ENCODE measurements around the gene CCT5.
"Not testable (repeated sequence)": the region's sequence is repeated elsewhere in the genome, so short reads cannot be mapped to it uniquely, and the experiment has no call there.

Gene CCT5

GRCh38 chr5:10246761-10247160 is 3.3 kb upstream of the CCT5 start:
- DNase-seq (ENCODE audit: low read depth in 2 of 2), result no peak

GRCh38 chr5:10247217-10247616 is 2.9 kb upstream of the CCT5 start:
- DNase-seq (ENCODE audit: low read depth in 2 of 2), result not testable (repeated sequence)

GRCh38 chr5:10248378-10249260 is 1.5 kb upstream of the CCT5 start:
- no peak for DNase-seq (ENCODE audit: low read depth in 2 of 2)

- no peak for DNase-seq (ENCODE audit: low read depth in 2 of 2)
These were observed 761 bp downstream of the CCT5 start for GRCh38 chr5:10250806-10251276.

DNA sequence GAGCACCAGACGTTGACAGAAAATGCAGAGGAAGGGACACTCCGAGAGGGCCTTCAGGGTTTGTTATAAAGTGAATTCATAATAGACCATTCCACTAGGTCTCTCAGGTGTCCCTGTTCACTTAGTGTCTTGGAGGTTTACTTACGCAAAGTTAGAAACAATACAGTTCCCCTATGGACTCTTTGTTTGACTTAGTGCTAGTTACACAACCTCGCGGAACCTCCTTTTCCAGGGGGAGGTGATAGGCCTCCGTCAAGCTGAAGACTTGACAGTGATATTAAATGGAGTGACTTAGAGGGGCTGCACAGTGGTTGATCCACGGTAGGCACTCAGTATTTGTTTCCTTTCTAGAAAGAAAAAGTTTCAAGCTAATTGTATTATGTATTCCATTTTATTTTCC is 1.3 kb downstream of the CCT5 start:
- DNase-seq (ENCODE audit: low read depth in 2 of 2), result no peak

DNA sequence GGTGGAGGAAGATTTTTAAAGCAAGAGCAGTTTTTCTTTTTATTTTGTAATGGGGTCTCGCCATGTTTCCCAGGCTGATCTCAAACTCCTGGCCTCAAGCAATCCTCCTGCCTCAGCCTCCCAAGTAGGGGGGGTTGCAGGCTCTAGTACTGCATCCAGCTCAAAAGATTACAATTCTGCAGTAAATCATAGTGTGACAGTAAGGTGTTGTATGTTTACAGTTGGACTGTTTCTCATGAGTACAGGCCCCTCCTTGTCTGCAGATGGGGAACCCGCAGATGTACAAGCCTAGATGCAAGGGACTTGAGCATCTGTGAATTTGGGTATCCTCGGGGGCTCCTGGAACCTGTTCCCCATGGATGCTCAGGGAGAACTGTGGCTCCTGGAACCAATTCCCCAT is 3.3 kb downstream of the CCT5 start:
- no peak for DNase-seq (ENCODE audit: low read depth in 2 of 2)

DNA sequence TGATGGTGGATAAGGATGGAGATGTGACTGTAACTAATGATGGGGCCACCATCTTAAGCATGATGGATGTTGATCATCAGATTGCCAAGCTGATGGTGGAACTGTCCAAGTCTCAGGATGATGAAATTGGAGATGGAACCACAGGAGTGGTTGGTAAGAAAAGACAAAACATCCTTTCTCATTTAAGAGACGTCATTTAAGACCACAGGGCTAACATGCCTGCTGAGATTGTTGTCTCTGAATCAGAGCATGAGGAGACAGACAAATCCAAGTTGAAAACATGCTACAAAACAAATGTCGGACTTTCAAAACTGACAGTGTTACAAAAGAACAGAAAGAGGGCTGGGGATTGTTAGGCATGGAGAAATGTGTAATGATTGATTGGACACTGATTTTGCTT is 4.6 kb downstream of the CCT5 start:
- no peak for DNase-seq (ENCODE audit: low read depth in 2 of 2)

DNA sequence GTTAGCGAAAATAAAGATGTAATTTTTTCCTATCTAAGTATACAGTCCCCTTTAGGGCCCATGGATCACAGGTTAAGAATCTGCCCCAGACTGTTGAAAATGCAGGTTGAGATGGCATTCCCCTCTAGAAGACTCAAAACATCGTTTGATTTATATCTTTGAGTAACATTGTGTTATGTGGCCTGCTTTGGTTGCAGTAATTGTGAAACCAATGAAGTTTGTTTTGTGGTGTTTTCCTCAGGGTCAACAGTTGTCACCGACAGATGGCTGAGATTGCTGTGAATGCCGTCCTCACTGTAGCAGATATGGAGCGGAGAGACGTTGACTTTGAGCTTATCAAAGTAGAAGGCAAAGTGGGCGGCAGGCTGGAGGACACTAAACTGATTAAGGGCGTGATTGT is 7.8 kb downstream of the CCT5 start:
- no peak for DNase-seq (ENCODE audit: low read depth in 2 of 2)

- DNase-seq (ENCODE audit: low read depth in 2 of 2), result no peak
These were observed 9.8 kb downstream of the CCT5 start for GRCh38 chr5:10259899-10260298.

GRCh38 chr5:10261065-10261464 is 11.0 kb downstream of the CCT5 start:
- no peak for DNase-seq (ENCODE audit: low read depth in 2 of 2)

- DNase-seq (ENCODE audit: low read depth in 2 of 2), result no peak
These were observed 12.2 kb downstream of the CCT5 start for GRCh38 chr5:10262121-10262774.

GRCh38 chr5:10262995-10263394 is 12.9 kb downstream of the CCT5 start:
- no peak for DNase-seq (ENCODE audit: low read depth in 2 of 2)

GRCh38 chr5:10264604-10265003 is 14.5 kb downstream of the CCT5 start:
- DNase-seq (ENCODE audit: low read depth in 2 of 2), result no peak

- DNase-seq (ENCODE audit: low read depth in 2 of 2), result no peak
These were observed 15.4 kb downstream of the CCT5 start for GRCh38 chr5:10265245-10266109.

DNA sequence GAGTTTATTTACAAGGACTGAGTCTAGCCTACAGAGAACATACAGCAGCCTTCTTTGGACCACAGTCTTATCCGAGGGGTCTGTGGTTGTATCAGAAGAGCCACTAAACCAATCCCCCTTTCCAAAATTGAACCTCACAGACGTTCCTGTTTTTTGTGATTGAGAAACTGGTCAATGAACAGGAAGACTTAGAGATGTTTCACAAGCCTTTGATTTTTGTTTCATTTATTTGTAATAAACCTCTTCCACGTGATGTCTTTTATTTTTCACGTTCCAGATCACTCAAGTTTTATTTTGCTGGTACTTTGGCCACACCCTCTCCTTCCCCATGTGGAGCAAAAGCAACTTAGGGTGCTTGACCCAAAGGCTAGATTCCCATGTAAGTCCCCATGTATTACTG is 16.1 kb downstream of the CCT5 start:
- DNase-seq (ENCODE audit: low read depth in 2 of 2), result no peak

GRCh38 chr5:10266839-10267238 is 16.8 kb downstream of the CCT5 start:
- DNase-seq (ENCODE audit: low read depth in 2 of 2), result no peak

DNA sequence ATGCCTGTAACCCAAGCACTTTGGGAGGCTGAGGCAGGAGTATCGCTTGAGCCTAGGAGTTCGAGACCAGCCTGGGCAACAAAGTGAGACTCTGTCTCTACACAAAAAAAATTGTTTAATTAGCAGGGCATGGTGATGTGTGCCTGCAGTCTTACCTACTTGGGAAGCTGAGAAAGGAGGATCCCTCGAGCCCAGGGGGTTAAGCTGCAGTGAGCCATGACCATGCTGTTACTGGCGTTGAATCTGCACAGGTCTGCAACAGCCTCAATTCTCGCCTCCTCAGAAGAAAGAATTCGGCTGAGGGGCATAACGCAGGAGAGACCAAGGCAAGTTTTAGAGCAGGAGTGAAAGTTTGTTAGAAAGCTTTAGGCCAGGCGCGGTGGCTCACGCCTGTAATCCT is 18.0 kb downstream of the CCT5 start:
- DNase-seq (ENCODE audit: low read depth in 2 of 2), result no peak

DNA sequence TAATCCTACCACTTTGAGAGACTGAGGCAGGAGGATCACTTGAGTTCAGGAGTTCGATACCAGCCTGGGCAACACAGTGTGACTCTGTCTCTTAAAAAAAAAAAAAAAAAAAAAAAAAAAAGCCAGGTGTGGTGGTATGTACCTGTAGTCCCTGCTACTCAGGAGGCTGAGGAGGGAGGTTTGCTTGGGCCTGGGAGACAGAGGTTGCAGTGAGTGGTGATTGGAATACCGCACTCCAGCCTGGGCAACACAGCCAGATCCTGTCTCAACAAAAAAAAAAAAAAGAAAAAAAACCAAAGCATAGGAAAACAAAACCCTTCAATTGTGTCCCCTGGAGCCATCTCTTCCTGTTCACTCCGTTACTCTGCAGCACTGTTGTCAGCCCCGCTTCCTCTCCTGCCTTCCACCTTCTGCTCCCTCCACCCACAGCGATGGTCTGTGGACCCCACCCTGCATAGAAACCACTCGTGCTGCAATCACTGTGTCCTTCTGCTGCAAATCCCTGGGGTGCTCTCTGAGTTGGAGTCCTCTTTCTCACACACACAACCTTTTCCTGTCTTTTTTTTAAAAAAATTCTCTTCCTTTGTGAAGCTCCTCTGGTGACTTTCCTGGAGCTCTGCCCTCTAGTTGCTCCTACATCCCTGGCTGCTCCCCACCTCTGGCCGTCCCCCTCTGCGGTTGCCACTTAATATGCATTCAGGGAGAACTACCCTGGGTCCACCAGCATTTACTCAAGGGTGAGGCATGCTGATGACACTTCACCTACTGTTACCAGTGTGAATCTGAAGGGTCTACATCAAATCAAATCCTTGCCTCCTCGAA is 22.2 kb downstream of the CCT5 start:
- no peak for DNase-seq (ENCODE audit: low read depth in 2 of 2)

DNA sequence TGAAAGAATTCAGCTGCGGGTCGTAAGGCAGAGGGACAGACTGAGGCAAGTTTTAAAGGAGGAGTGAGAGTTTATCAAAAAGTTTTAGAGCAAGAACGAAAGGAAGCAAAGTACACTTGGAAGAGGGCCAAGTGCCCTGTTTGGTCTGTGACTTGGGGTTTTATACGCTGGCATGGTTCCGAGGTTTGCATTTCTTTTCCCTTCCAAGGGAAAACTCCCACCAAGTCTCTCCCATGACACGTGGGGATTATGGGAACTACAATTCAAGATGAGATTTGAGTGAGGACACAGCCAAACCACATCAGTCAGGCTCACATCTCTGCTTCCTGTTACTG is 22.8 kb downstream of the CCT5 start:
- DNase-seq (ENCODE audit: low read depth in 2 of 2), result not testable (repeated sequence)

DNA sequence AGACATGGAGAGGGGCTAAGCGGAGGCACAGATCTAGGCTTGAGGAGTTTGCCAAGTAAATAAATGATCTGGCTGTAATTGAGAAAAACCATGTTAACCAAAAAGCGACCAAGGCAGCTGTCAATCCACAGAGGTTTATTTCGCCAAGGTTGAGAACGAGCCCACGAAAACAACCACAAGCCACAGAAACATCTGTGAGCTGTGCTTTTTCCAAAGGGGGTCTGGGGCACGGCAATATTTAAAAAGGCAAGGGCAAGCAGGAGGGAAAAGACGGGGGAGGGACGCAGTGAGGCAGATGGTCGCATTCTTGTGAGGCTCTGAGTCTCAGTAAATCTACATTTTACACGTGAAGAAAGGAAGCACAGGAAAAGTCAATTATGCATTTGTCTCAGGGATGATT is 25.4 kb downstream of the CCT5 start:
- no peak for DNase-seq (ENCODE audit: low read depth in 2 of 2)

GRCh38 chr5:10275991-10276390 is 25.9 kb downstream of the CCT5 start:
- DNase-seq (ENCODE audit: low read depth in 2 of 2), result no peak

- no peak for DNase-seq (ENCODE audit: low read depth in 2 of 2)
These were observed 26.6 kb downstream of the CCT5 start for GRCh38 chr5:10276691-10277090.

Data from stimulated activated CD4-positive, alpha-beta T cell treated with anti-CD3 and anti-CD28 coated beads, Interleukin-15, amount 100 ng/mL, for 48 hours (primary cell).